ENCODE measurements around the gene NR1H2. TPM values are rescaled to one million over a fixed set of nuclear protein-coding genes. Genes with fewer than 3 reads are reported as not detected.
"Not testable (repeated sequence)": the region's sequence is repeated elsewhere in the genome, so short reads cannot be mapped to it uniquely, and the experiment has no call there.

The NR1H2 gene
- polyA plus RNA-seq, 12 donors, result 16.0 to 30.8 (median 17.6) TPM; not detected in 1

- DNase-seq, result no peak
Observed at GRCh38 chr19:50340331-50340730, 35.9 kb upstream of the NR1H2 start.

- no peak for DNase-seq
Observed at GRCh38 chr19:50341091-50341564, 35.1 kb upstream of the NR1H2 start.

GRCh38 chr19:50344661-50345318, 31.5 kb upstream of the NR1H2 start:
- no peak for DNase-seq

GRCh38 chr19:50347089-50347581, 29.1 kb upstream of the NR1H2 start:
- DNase-seq, result not testable (repeated sequence)

GRCh38 chr19:50349277-50350057, 26.8 kb upstream of the NR1H2 start:
- DNase-seq, result no peak

GRCh38 chr19:50352242-50352641, 24.0 kb upstream of the NR1H2 start:
- DNase-seq, result no peak

- DNase-seq, result not testable (repeated sequence)
Observed at GRCh38 chr19:50353487-50353880, 22.8 kb upstream of the NR1H2 start.

GRCh38 chr19:50356691-50357177, 19.5 kb upstream of the NR1H2 start:
- no peak for DNase-seq

- peak; percentile 54 for DNase-seq
Observed at GRCh38 chr19:50357178-50358100, 18.8 kb upstream of the NR1H2 start.

GRCh38 chr19:50358483-50359327, 17.6 kb upstream of the NR1H2 start:
- DNase-seq, result peak; percentile 71

GRCh38 chr19:50359328-50359818, 16.9 kb upstream of the NR1H2 start:
- DNase-seq, result no peak

- DNase-seq, result no peak
Observed at GRCh38 chr19:50361290-50362029, 14.8 kb upstream of the NR1H2 start.

GRCh38 chr19:50362030-50362412, 14.2 kb upstream of the NR1H2 start:
- DNase-seq, result no peak

- no peak for DNase-seq
Observed at GRCh38 chr19:50362656-50363424, 13.4 kb upstream of the NR1H2 start.

GRCh38 chr19:50365434-50366306, 10.6 kb upstream of the NR1H2 start, which contains the start of gene NAPSA:
NAPSA (minus strand) TSS chr19:50365639; CDS start chr19:50365621, 18 bp downstream.
- DNase-seq, result no peak

- peak; percentile 85 for DNase-seq
Observed at GRCh38 chr19:50368649-50369570, 7.3 kb upstream of the NR1H2 start.

All from muscle of arm (tissue), 12 donors.